Measurements from ENCODE around the gene ZSCAN26. TPM values are rescaled to one million over a fixed set of nuclear protein-coding genes. Genes with fewer than 3 reads are reported as not detected.

The ZSCAN26 gene
- total RNA-seq, 1 donor from 2014 or later = 18.4 TPM

- H3K4me3 Mint-ChIP-seq (ENCODE audit: unreplicated experiment) = no peak overlapping the region
- peaks cover 12% of the 10 kb centered on the region for H3K9me3 Mint-ChIP-seq (ENCODE audit: unreplicated experiment)
- H3K36me3 Mint-ChIP-seq (ENCODE audit: low read depth, unreplicated experiment) = peaks cover 26% of the 10 kb centered on the region
- H3K27ac Mint-ChIP-seq (ENCODE audit: unreplicated experiment) = no peak overlapping the region
- no peak for DNase-seq (ENCODE audit: low spot score)
- no peaks in the 10 kb centered on the region for H3K4me1 Mint-ChIP-seq (ENCODE audit: unreplicated experiment)
- H3K27me3 Mint-ChIP-seq (ENCODE audit: unreplicated experiment) = peaks cover 9% of the 10 kb centered on the region
- TF ChIP-seq CTCF (IDR thresholded peaks at IDR 0.05; ENCODE audit: unreplicated experiment) = no peak
Measured at GRCh38 chr6:28322661-28323060, 55.7 kb downstream of the ZSCAN26 start.

GRCh38 chr6:28323813-28324424, 57.0 kb downstream of the ZSCAN26 start:
- peaks cover 13% of the 10 kb centered on the region for H3K9me3 Mint-ChIP-seq (ENCODE audit: unreplicated experiment)
- peaks cover 30% of the 10 kb centered on the region for H3K36me3 Mint-ChIP-seq (ENCODE audit: low read depth, unreplicated experiment)
- no peak for DNase-seq (ENCODE audit: low spot score)
- H3K27me3 Mint-ChIP-seq (ENCODE audit: unreplicated experiment) = peaks cover 10% of the 10 kb centered on the region
- H3K4me3 Mint-ChIP-seq (ENCODE audit: unreplicated experiment) = no peak overlapping the region
- H3K4me1 Mint-ChIP-seq (ENCODE audit: unreplicated experiment) = no peaks in the 10 kb centered on the region
- TF ChIP-seq CTCF (IDR thresholded peaks at IDR 0.05; ENCODE audit: unreplicated experiment) = no peak
- H3K27ac Mint-ChIP-seq (ENCODE audit: unreplicated experiment) = no peak overlapping the region

- TF ChIP-seq CTCF (IDR thresholded peaks at IDR 0.05; ENCODE audit: unreplicated experiment) = no peak
- Mint-ChIP-seq H3K36me3 (ENCODE audit: low read depth, unreplicated experiment) (peaks cover 35% of the 10 kb centered on the region), H3K27me3 (ENCODE audit: unreplicated experiment) (peaks cover 10% of the 10 kb centered on the region), H3K4me3 (ENCODE audit: unreplicated experiment) (peak overlapping the region; percentile 28), H3K9me3 (ENCODE audit: unreplicated experiment) (peaks cover 13% of the 10 kb centered on the region), H3K4me1 (ENCODE audit: unreplicated experiment) (no peaks in the 10 kb centered on the region), H3K27ac (ENCODE audit: unreplicated experiment) (no peak overlapping the region)
- no peak for DNase-seq (ENCODE audit: low spot score)
Measured at GRCh38 chr6:28326371-28326948, 59.5 kb downstream of the ZSCAN26 start.

Other genes with a start within 250 kb of the ZSCAN26 start
- 1.4 TPM for gene ZNF165, start 186.6 kb upstream of the ZSCAN26 start, total RNA-seq (ENCODE audit: unreplicated experiment)
- 6.5 TPM for gene ZSCAN16, start 142.5 kb upstream of the ZSCAN26 start, total RNA-seq (ENCODE audit: unreplicated experiment)
- gene ZKSCAN8, start 125.3 kb upstream of the ZSCAN26 start, total RNA-seq (ENCODE audit: unreplicated experiment) = 29.5 TPM
- 17.5 TPM for gene ZSCAN9, start 41.9 kb upstream of the ZSCAN26 start, total RNA-seq (ENCODE audit: unreplicated experiment)
- gene ZKSCAN4, start 14.9 kb upstream of the ZSCAN26 start, total RNA-seq (ENCODE audit: unreplicated experiment) = 10.6 TPM
- 0.44 TPM for gene NKAPL, start 7.8 kb upstream of the ZSCAN26 start, total RNA-seq (ENCODE audit: unreplicated experiment)
- gene PGBD1, start 14.4 kb downstream of the ZSCAN26 start, total RNA-seq (ENCODE audit: unreplicated experiment) = 9.7 TPM
- gene ZSCAN31, start 69.0 kb downstream of the ZSCAN26 start, total RNA-seq (ENCODE audit: unreplicated experiment) = 3.7 TPM
- 9.5 TPM for gene ZKSCAN3, start 82.8 kb downstream of the ZSCAN26 start, total RNA-seq (ENCODE audit: unreplicated experiment)
- gene ZSCAN12, start 132.6 kb downstream of the ZSCAN26 start, total RNA-seq (ENCODE audit: unreplicated experiment) = 9.5 TPM
- gene ZSCAN23, start 176.3 kb downstream of the ZSCAN26 start, total RNA-seq (ENCODE audit: unreplicated experiment) = 6.8 TPM
- not detected for gene GPX6, start 248.7 kb downstream of the ZSCAN26 start, total RNA-seq (ENCODE audit: unreplicated experiment)

Measured in endothelial cell (in vitro differentiated cells).